GM12873 (cell line): ENCODE measurements around the gene STXBP3.

Source experiments
- CTCF ChIP-seq: IDR thresholded peaks from 2 replicates; pipeline ENCODE4 v1.5.1; 2012; ENCODE audit warnings: low read depth, mild to moderate bottlenecking, moderate library complexity, low read length, control low read depth; ENCODE audit not compliant: insufficient read depth; ENCODE audit errors: missing control alignments

Gene STXBP3

GRCh38 chr1:108719656-108720435 is 26.6 kb upstream of the STXBP3 start:
- TF ChIP-seq CTCF = no peak

- TF ChIP-seq CTCF = no peak
Observed at GRCh38 chr1:108722292-108722691, 24.2 kb upstream of the STXBP3 start.

GRCh38 chr1:108725906-108726305 is 20.6 kb upstream of the STXBP3 start:
- no peak for TF ChIP-seq CTCF

GRCh38 chr1:108728327-108728923 is 18.0 kb upstream of the STXBP3 start:
- TF ChIP-seq CTCF = no peak

GRCh38 chr1:108729481-108729880 is 17.0 kb upstream of the STXBP3 start:
- TF ChIP-seq CTCF = no peak

GRCh38 chr1:108732398-108732797 is 14.1 kb upstream of the STXBP3 start:
- no peak for TF ChIP-seq CTCF

GRCh38 chr1:108734171-108734865 is 12.2 kb upstream of the STXBP3 start:
- no peak for TF ChIP-seq CTCF
